DMS 273 treated with DMSO at 0.1 percent for 48 hours (cell line): ENCODE results near the gene TSPEAR.
"Not testable (repeated sequence)": the region's sequence is repeated elsewhere in the genome, so short reads cannot be mapped to it uniquely, and the experiment has no call there.

Experiments
- DNase-seq: peaks from one replicate; lab custom pipeline; 2025; lab: John Stamatoyannopoulos, UW

Gene TSPEAR

GRCh38 chr21:44627181-44627822, 84.1 kb downstream of the TSPEAR start:
- peak; percentile 29 for DNase-seq

DNA sequence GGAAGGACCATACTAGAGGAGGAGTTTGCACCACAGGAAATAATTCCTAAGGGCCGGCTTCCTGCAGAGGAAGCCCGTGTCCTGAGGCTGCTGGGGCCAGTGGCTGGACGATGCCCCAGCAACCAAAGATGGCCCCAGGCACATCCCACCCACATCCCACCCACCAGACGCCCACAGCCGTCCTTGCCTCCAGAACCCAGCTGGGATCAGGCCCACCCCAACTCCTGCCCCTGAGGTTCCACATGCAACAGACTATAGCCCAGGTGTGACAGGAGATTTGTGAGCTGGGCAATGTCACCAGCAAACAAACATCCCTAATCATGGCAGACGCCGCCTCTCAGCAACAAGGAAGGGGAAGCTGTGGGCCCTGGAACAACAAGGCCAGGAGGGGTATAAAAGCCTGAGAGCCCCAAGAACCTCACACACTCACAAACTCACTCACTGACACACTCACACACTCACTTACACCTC, 84.7 kb downstream of the TSPEAR start, which contains the start of gene KRTAP10-9:
TSS of gene KRTAP10-9 (plus strand) at position 421 of the 471 bp plus-strand sequence. CDS start 79 bp downstream, outside the sequence.
- no peak for DNase-seq

- DNase-seq = no peak
Measured at GRCh38 chr21:44626262-44626661, 85.1 kb downstream of the TSPEAR start.

GRCh38 chr21:44625756-44626155, 85.6 kb downstream of the TSPEAR start:
- DNase-seq = no peak

GRCh38 chr21:44623575-44623974, 87.8 kb downstream of the TSPEAR start:
- no peak for DNase-seq

GRCh38 chr21:44619886-44620285, 91.5 kb downstream of the TSPEAR start:
- no peak for DNase-seq

DNA sequence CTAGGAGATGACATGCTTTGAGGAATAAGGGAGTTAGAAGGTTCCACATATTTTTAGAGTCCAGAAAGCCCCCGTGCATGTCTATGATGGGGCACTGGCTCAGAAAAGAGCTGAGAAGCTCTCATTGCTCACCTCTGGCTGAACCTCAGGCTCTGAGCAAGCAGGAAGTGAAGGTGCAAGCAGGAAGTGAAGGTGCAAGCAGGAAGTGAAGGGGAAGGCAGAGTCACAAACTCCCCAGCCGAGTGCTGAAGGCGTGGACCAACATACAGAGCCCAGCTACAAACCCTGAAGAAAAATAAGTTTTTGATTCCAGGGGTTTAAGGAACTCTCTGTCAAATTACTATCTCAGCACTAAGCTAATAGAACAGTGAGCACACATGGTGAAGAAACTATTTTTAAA, 92.5 kb downstream of the TSPEAR start:
- no peak for DNase-seq

DNA sequence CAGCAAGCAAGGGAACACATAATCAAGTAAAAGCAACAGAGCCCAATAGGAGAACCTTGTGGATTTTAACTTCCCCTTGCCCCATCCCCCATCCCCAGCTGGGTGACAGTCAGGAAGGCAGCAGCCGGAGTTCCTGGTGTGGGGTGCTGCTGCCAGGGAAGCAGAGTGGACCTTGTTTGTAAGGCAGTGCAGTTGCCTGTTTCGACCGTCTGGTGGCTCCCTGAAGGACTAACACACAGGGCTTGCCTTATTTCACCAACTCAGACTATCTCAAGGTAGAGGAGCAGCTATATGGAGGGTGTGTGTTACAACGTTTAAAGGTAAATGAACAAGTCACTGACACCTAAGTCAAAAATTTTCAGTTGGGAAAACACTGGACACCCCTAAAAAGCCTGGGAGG, 92.9 kb downstream of the TSPEAR start:
- no peak for DNase-seq

GRCh38 chr21:44617071-44617501, 94.3 kb downstream of the TSPEAR start:
- DNase-seq = no peak

DNA sequence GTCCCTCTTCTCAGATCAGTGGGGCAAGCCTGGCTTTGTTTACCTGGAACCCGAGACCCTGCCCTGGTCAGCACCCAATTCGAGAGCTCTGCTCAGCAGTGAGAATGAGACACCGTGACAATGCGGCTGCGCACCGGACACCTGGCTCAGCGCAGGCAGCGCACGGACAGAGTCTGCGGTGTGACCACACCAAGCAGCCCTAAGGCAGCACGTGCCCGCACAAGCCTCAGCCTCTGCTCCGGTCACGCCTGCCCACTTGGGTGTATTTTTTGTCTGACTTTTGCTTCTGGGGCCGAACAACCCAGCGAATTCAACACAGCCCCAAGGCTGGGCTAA, 94.8 kb downstream of the TSPEAR start:
- DNase-seq = no peak

- no peak for DNase-seq
Measured at GRCh38 chr21:44615911-44616590, 95.3 kb downstream of the TSPEAR start.

DNA sequence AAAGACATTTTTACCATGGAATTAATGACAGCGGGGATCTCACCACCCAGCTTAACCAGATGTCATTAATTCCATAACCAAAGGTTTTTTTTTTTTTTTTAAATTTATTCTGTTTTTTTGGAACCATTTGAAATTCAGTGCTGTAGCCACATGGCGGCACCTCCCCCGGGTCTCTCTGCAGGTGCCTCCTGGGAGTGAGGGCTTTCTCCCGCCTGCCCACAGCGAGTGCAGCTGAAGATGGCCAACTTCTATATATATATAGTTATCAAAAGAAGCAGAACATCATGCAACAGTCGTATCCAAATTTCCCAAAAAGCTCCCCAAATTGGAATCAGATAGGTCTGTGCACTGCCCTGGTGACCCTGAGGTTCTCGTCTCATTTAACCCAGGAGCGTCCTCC, 95.9 kb downstream of the TSPEAR start:
- no peak for DNase-seq

GRCh38 chr21:44614961-44615391, 96.4 kb downstream of the TSPEAR start:
- DNase-seq = no peak

DNA sequence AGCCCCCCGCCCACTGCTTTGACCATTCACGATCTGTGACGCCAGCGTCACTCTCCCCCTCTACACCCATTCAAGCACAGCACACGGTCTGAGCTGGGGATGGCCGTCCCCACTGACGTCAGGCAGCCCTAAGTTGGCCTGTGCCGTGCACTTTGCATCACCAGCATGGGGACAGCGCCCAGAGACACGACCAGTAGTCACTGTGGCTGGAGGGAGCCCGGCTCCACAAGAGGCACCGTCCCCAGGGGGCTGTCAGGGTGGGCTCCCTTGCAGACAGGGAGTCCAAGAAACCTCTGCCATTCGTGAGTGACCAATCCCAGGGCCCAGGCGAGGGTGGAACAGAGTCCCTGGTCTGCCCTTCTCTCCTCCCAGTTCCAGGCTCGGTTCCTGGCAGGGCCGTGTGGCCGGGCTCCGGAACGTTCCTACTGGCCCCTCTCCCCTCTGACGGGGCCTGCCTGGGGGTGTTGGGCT, 97.2 kb downstream of the TSPEAR start:
- no peak for DNase-seq

DNA sequence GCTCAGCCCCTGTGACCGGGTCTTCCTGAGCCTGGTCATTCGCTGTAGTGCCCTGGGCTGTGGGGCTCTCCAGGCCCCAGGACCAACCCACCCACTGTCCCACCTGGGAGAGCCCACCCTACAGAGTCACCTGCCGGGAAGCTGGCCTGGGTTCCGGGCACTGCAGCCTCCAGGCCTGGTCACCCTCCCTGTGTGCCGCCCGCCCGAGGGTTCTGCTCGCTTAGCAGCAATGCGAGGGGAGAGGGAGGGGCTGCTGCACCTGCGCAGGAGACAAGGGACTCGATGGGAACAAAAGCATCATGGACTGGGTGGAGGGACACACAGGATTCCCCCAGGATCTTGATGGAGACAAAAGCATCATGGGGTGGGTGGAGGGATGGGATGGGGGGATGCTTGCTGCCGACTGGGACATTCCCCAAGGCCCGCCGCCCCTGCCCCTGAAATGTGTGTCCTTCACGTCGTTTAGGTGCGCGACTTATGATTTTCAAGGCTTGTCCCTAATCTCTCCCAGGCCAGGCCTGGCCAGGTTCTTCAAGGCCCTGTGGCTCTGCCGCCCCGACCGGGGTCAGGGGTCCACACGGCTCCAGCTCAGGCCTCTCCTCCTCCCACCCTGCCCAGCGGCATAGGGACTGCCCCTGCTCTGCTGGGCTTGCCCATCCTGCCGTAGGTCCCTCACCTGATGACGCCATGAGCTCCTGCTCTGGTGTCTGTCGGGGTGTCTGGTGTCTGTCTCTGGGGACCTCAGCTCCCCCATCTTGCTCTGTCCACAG, 97.8 kb downstream of the TSPEAR start:
- no peak for DNase-seq

DNA sequence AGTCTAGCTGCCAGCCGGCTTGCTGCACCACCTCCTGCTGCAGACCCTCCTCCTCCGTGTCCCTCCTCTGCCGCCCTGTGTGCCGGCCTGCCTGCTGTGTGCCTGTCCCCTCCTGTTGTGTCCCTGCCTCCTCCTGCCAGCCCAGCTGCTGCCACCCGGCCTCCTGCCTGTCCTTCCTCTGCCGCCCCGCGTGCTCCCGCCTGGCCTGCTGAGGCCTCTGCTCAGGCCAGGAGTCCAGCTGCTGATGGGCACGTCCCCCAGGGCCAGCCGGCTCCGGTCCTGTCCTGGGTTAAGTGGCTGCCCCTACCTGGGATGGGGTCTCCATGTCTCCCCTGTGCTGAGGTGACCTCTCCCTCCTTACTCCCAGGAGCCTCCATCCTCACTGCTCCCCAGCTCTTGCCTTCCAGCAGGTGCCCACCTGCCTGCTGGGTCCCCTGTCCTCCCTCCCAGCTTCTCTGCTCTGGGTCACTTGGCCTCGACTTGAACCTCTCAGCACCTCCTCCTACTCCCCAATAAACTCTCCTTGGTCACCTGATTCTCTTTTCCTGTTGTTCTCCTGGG, 98.6 kb downstream of the TSPEAR start:
- DNase-seq = no peak

GRCh38 chr21:44612029-44612486, 99.3 kb downstream of the TSPEAR start, which contains the start of gene KRTAP10-8:
Gene KRTAP10-8 (plus strand): TSS chr21:44612079. CDS start chr21:44612101, 22 bp downstream.
- no peak for DNase-seq

- no peak for DNase-seq
Measured at GRCh38 chr21:44611551-44611950, 99.8 kb downstream of the TSPEAR start.

- DNase-seq = not testable (repeated sequence)
Measured at GRCh38 chr21:44610157-44610843, 101.1 kb downstream of the TSPEAR start.

- DNase-seq = no peak
Measured at GRCh38 chr21:44609193-44609592, 102.2 kb downstream of the TSPEAR start.

GRCh38 chr21:44606495-44606894, 104.9 kb downstream of the TSPEAR start:
- DNase-seq = no peak

DNA sequence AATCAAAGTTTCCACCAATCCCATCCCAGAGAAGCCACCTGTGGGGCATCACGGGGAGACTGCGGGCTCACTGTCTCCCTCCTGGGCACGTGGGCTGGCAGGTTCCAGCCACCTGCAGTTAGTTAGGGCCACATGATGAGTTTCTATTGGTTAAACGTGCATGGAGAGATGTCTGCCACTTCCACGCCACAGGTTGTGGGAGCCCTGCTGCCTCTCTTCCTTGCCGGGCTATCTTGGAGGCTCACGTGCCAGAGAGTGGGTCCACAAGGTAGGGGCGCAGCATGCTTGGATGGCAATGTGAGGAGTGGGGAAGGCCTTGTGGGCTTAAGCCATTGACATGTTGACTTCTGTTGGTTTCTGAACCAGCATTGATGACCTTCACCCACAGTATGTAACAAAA, 107.5 kb downstream of the TSPEAR start:
- DNase-seq = no peak
